ENCODE data around the gene MARK2. TPM values are rescaled to one million over a fixed set of nuclear protein-coding genes. Genes with fewer than 3 reads are reported as not detected.

The MARK2 gene
- total and polyA plus RNA-seq, 10 of the 15 experiments (the other 5 are each of a cell fraction or from before 2014, with no cell fraction given): 0.19 to 29.5 (median 13.2) TPM

- in situ Hi-C loops (cut with MboI): no loop called here
- BruUV-seq (replicated peaks): no TSS peak
- Histone ChIP-seq H3K79me2 (ENCODE audit: control insufficient read depth, insufficient read depth, low read length) (peaks cover 78% of the 10 kb centered on the region), H4K20me1 (ENCODE audit: control insufficient read depth, insufficient read depth) (peaks cover 9% of the 10 kb centered on the region), H3K4me3 (no peak overlapping the region), H3K4me1 (ENCODE audit: control insufficient read depth, insufficient read depth, low read length) (peaks cover 10% of the 10 kb centered on the region), H3K27me3 (replicated peaks in 1 of 2; ENCODE audit: control insufficient read depth in 2 of 2, insufficient read depth in 2 of 2, low read length in 1 of 2) (no peaks in the 10 kb centered on the region), H3K4me2 (ENCODE audit: control insufficient read depth, insufficient read depth) (no peak overlapping the region), H2AFZ (ENCODE audit: control insufficient read depth, low read depth, low read length) (no peak overlapping the region), H3K9ac (ENCODE audit: control insufficient read depth, insufficient read depth, low read length) (no peak overlapping the region), H3K36me3 (ENCODE audit: control insufficient read depth in 2 of 2, insufficient read depth in 2 of 2, low read length in 1 of 2) (peaks cover 0 to 13% of the 10 kb centered on the region in 2 experiments; a peak in 3 of 4 replicates), H3K27ac (ENCODE audit: control insufficient read depth, insufficient read depth) (no peak overlapping the region), H3K9me3 (replicated peaks; ENCODE audit: control insufficient read depth, insufficient read depth, low read length) (no peaks in the 10 kb centered on the region)
- no peak for DNase-seq (ENCODE audit: low read depth, low spot score)
- ChIA-PET RAD21 (ENCODE audit: unreplicated experiment) (interaction anchor here (0.7 to 1.1 kb wide), 2 partner anchors 11 to 77 kb away, joined by 3 read pairs; partner anchors contain the start of gene ZFTA), SMC1A (ENCODE audit: uncharacterized antibody, unreplicated experiment) (interaction anchor here (0.9 to 18.4 kb wide), 5 partner anchors 9 to 102 kb away, joined by 3 to 234 read pairs (median 6); no protein-coding TSS in a partner anchor), POLR2A (interaction anchor here (1.3 kb wide), 1 partner anchor 11 kb away, joined by 3 read pairs; no protein-coding TSS in a partner anchor), CTCF (interaction anchor here (0.8 to 4.3 kb wide), 4 partner anchors 25 to 100 kb away, joined by 3 to 14 read pairs (median 8); no protein-coding TSS in a partner anchor)
- 96% methylated on average over 2 of the region's 2 CpGs for WGBS (ENCODE audit: insufficient coverage, insufficient replicate concordance, low lambda C conversion rate, missing lambda C conversion rate)
- no peak for ATAC-seq
- TF ChIP-seq IRF4 (IDR thresholded peaks at IDR 0.05; ENCODE audit: low read depth, low read length) (no peak), MTA3 (IDR thresholded peaks at IDR 0.05; ENCODE audit: borderline replicate concordance, low read length) (no peak), USF2 (IDR thresholded peaks at IDR 0.05; ENCODE audit: borderline replicate concordance, low read depth, low read length) (no peak), TARDBP (IDR thresholded peaks at IDR 0.05; ENCODE audit: borderline replicate concordance) (no peak), IKZF1 (conservative IDR thresholded peaks at IDR 0.05) (no peak), SKIL (IDR thresholded peaks at IDR 0.05; ENCODE audit: low read depth, poor library complexity, severe bottlenecking) (no peak), BCLAF1 (IDR thresholded peaks at IDR 0.05) (no peak), MEF2A (IDR thresholded peaks at IDR 0.05; ENCODE audit: insufficient read depth, low read depth, low read length) (no peak), SIX5 (IDR thresholded peaks at IDR 0.05; ENCODE audit: low read depth, low read length, severe bottlenecking) (no peak)
- FAIRE-seq: no peak
- intact Hi-C loops (cut with micrococcal nuclease; ENCODE audit: unreplicated experiment): no loop called here
Measured at GRCh38 chr11:63845303-63845702, 6.4 kb downstream of the MARK2 start.

All from GM12878 (cell line).